Ramos (cell line): ENCODE results near the gene MEGF10.

Experiments used
- in situ Hi-C: fragments of 300-500 bp; cut with MboI; formaldehyde crosslinking; loops from one replicate; pipeline ENCODE4 v1.14.3; 2022; ENCODE audit warnings: low sequenced_read_pairs; ENCODE audit not compliant: unreplicated experiment

The MEGF10 gene

GRCh38 chr5:127429928-127430327, 139.3 kb downstream of the MEGF10 start:
- in situ Hi-C loops, result no loop called here

GRCh38 chr5:127430627-127431026, 140.0 kb downstream of the MEGF10 start:
- in situ Hi-C loops, result no loop called here

GRCh38 chr5:127431977-127432585, 141.5 kb downstream of the MEGF10 start:
- in situ Hi-C loops, result no loop called here

- in situ Hi-C loops, result no loop called here
Measured at GRCh38 chr5:127433526-127433925, 142.9 kb downstream of the MEGF10 start.

- in situ Hi-C loops, result no loop called here
Measured at GRCh38 chr5:127434588-127434987, 144.0 kb downstream of the MEGF10 start.

- in situ Hi-C loops, result no loop called here
Measured at GRCh38 chr5:127435821-127436220, 145.2 kb downstream of the MEGF10 start.

- in situ Hi-C loops, result no loop called here
Measured at GRCh38 chr5:127439644-127440043, 149.0 kb downstream of the MEGF10 start.

- in situ Hi-C loops, result no loop called here
Measured at GRCh38 chr5:127440831-127441230, 150.2 kb downstream of the MEGF10 start.

GRCh38 chr5:127441799-127442484, 151.3 kb downstream of the MEGF10 start:
- in situ Hi-C loops, result no loop called here

GRCh38 chr5:127444171-127444570, 153.6 kb downstream of the MEGF10 start:
- in situ Hi-C loops, result no loop called here

GRCh38 chr5:127445328-127445727, 154.7 kb downstream of the MEGF10 start:
- in situ Hi-C loops, result no loop called here

- in situ Hi-C loops, result no loop called here
Measured at GRCh38 chr5:127446626-127447025, 156.0 kb downstream of the MEGF10 start.

- in situ Hi-C loops, result no loop called here
Measured at GRCh38 chr5:127447827-127448226, 157.2 kb downstream of the MEGF10 start.

GRCh38 chr5:127450046-127450445, 159.4 kb downstream of the MEGF10 start:
- in situ Hi-C loops, result no loop called here

GRCh38 chr5:127451096-127451495, 160.5 kb downstream of the MEGF10 start:
- in situ Hi-C loops, result no loop called here

- in situ Hi-C loops, result no loop called here
Measured at GRCh38 chr5:127452626-127453025, 162.0 kb downstream of the MEGF10 start.

- in situ Hi-C loops, result no loop called here
Measured at GRCh38 chr5:127471211-127471610, 180.6 kb downstream of the MEGF10 start.

- in situ Hi-C loops, result no loop called here
Measured at GRCh38 chr5:127472700-127473099, 182.1 kb downstream of the MEGF10 start.

- in situ Hi-C loops, result loop anchor here (25.0 kb wide), 1 partner anchor 824 kb away; no protein-coding TSS in a partner anchor
Measured at GRCh38 chr5:127486471-127486870, 195.9 kb downstream of the MEGF10 start.

- in situ Hi-C loops, result loop anchor here (25.0 kb wide), 1 partner anchor 831 kb away; no protein-coding TSS in a partner anchor
Measured at GRCh38 chr5:127492854-127493738, 202.5 kb downstream of the MEGF10 start.

GRCh38 chr5:127498548-127498947, 208.0 kb downstream of the MEGF10 start:
- in situ Hi-C loops, result loop anchor here (25.0 kb wide), 1 partner anchor 836 kb away; no protein-coding TSS in a partner anchor
